GM12865 (cell line): ENCODE data around the gene DNER.

Source experiments
- DNase-seq: peaks from one replicate; pipeline ENCODE4 v3.0.0; 2010; ENCODE audit warnings: low read depth
- H3K4me3 ChIP-seq: 2 replicates; pipeline ENCODE4 v1.5.1; 2011; ENCODE audit warnings: mild to moderate bottlenecking, low read depth, low read length, control low read depth
- TF ChIP-seq, protein P1 (sequence below): IDR thresholded peaks from 2 replicates; pipeline ENCODE4 v1.5.1; 2011; ENCODE audit warnings: low read length, control low read depth, low read depth, inconsistent platforms; ENCODE audit not compliant: insufficient read depth; ENCODE audit errors: missing control alignments

Gene DNER

GRCh38 chr2:229611360-229611759 is 103.0 kb downstream of the DNER start:
- TF ChIP-seq, protein P1, sequence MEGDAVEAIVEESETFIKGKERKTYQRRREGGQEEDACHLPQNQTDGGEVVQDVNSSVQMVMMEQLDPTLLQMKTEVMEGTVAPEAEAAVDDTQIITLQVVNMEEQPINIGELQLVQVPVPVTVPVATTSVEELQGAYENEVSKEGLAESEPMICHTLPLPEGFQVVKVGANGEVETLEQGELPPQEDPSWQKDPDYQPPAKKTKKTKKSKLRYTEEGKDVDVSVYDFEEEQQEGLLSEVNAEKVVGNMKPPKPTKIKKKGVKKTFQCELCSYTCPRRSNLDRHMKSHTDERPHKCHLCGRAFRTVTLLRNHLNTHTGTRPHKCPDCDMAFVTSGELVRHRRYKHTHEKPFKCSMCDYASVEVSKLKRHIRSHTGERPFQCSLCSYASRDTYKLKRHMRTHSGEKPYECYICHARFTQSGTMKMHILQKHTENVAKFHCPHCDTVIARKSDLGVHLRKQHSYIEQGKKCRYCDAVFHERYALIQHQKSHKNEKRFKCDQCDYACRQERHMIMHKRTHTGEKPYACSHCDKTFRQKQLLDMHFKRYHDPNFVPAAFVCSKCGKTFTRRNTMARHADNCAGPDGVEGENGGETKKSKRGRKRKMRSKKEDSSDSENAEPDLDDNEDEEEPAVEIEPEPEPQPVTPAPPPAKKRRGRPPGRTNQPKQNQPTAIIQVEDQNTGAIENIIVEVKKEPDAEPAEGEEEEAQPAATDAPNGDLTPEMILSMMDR, result no peak
- no peak overlapping the region for H3K4me3 ChIP-seq

GRCh38 chr2:229610872-229611271 is 103.5 kb downstream of the DNER start:
- no peak overlapping the region for H3K4me3 ChIP-seq
- TF ChIP-seq, protein P1, result no peak
- no peak for DNase-seq

More at GRCh38 chr2:229611360-229611759, 103.0 kb downstream of the DNER start:
- DNase-seq, result no peak

DNA sequence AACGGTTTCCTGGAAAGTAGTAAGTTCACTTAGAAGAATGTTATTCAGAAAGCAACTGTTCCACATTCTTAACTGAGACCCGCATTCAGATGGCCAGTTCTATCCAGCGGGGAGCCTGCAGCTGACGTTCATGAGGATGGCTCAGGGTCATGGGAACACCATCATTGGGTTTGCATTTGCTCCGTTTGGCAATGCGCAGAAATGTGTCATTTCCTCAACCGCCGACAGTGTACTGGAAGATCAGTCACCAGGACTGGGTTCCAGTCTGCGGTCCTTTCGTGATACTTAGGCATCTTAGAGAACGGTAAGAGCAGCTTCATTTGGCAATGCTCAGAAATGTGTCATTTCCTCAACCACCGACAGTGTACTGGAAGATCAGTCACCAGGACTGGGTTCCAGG is 104.0 kb downstream of the DNER start:
- no peak overlapping the region for H3K4me3 ChIP-seq
- no peak for DNase-seq
- TF ChIP-seq, protein P1, result no peak

DNA sequence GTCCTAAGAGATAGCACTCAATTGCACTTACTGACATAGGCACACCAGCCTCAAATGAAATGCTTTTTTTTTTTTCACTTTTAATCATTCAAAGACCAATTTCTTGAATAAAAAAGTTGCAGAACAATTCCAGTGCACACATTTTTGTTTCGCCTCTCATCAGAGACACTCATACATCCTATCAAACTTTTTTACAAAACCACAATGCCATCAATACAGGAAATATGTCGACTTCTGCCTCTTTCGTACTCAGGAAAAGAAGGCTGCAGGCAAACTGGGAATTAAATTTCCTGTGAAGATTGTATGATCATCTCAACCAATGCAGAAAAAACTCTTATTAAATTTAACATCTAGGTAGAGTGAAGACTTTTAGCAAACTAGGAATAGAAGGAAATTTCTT is 112.4 kb downstream of the DNER start:
- no peak overlapping the region for H3K4me3 ChIP-seq
- TF ChIP-seq, protein P1, result no peak
- DNase-seq, result no peak

GRCh38 chr2:229601396-229601795 is 113.0 kb downstream of the DNER start:
- no peak for DNase-seq
- TF ChIP-seq, protein P1, result no peak
- no peak overlapping the region for H3K4me3 ChIP-seq

- TF ChIP-seq, protein P1, result no peak
- no peak for DNase-seq
- no peak overlapping the region for H3K4me3 ChIP-seq
Measured at GRCh38 chr2:229598227-229598626, 116.1 kb downstream of the DNER start.

- no peak for DNase-seq
- H3K4me3 ChIP-seq, result no peak overlapping the region
- TF ChIP-seq, protein P1, result no peak
Measured at GRCh38 chr2:229596796-229597195, 117.6 kb downstream of the DNER start.
